HepG2 (cell line): ENCODE measurements around the gene XPOT.

Experiments
- JUND ChIP-seq: sonication (generic); formaldehyde crosslinking; IDR thresholded peaks from 2 replicates; pipeline ENCODE4 v1.8.0; 2022; ENCODE audit warnings: mild to moderate bottlenecking, missing genetic modification reagents
- MTERF4 ChIP-seq: sonication (generic); formaldehyde crosslinking; IDR thresholded peaks from 2 replicates; pipeline ENCODE4 v1.8.0; 2023; ENCODE audit warnings: mild to moderate bottlenecking, missing genetic modification reagents
- ZNF570 ChIP-seq: sonication (generic); formaldehyde crosslinking; IDR thresholded peaks from 2 replicates; pipeline ENCODE4 v1.4.0; 2020; ENCODE audit warnings: mild to moderate bottlenecking, missing genetic modification reagents, borderline replicate concordance

- TF ChIP-seq JUND (CRISPR knock-in tag) = no peak
- no peak for TF ChIP-seq ZNF570 (CRISPR knock-in tag)
- no peak for TF ChIP-seq MTERF4
These were observed 26.7 kb downstream of the XPOT start for GRCh38 chr12:64430886-64431285.
